GM23248 (cell line): Measurements from ENCODE around the gene KCNH2. TPM values are rescaled to one million over a fixed set of nuclear protein-coding genes. Genes with fewer than 3 reads are reported as not detected.

Experiments used
- DNase-seq: peaks from one replicate; pipeline ENCODE4 v3.0.0-alpha.2; 2015
- H2AFZ ChIP-seq: fragments of 200-600 bp; sonication (generic); 2 replicates; pipeline ENCODE4 v1.6.1; 2016; ENCODE audit warnings: antibody characterized with exemption
- H3F3A ChIP-seq: fragments of 200-600 bp; sonication (generic); 2 replicates; pipeline ENCODE4 v1.6.1; 2016; ENCODE audit warnings: mild to moderate bottlenecking, antibody characterized with exemption, mixed run types; ENCODE audit not compliant: insufficient read depth
- H3K27ac ChIP-seq: fragments of 200-600 bp; sonication (generic); 2 replicates; pipeline ENCODE4 v1.5.1; 2016; ENCODE audit warnings: mild to moderate bottlenecking
- H3K27me3 ChIP-seq: fragments of 200-600 bp; sonication (generic); replicated peaks from 2 replicates; pipeline ENCODE4 v1.6.1; 2016; ENCODE audit warnings: mild to moderate bottlenecking; ENCODE audit not compliant: insufficient read depth
- H3K36me3 ChIP-seq: fragments of 200-600 bp; sonication (generic); 2 replicates; pipeline ENCODE4 v1.6.1; 2016; ENCODE audit warnings: low read depth, mild to moderate bottlenecking
- H3K4me1 ChIP-seq: fragments of 200-600 bp; sonication (generic); 2 replicates; pipeline ENCODE4 v1.6.1; 2016; ENCODE audit warnings: mild to moderate bottlenecking; ENCODE audit not compliant: insufficient read depth
- H3K4me2 ChIP-seq: fragments of 200-600 bp; sonication (generic); one replicate; pipeline ENCODE4 v1.6.1; 2016; ENCODE audit warnings: mild to moderate bottlenecking; ENCODE audit not compliant: unreplicated experiment
- H3K4me3 ChIP-seq: fragments of 200-600 bp; sonication (generic); 2 replicates; pipeline ENCODE4 v1.5.1; 2016; ENCODE audit warnings: mild to moderate bottlenecking
- H3K79me2 ChIP-seq: fragments of 200-600 bp; sonication (generic); 2 replicates; pipeline ENCODE4 v1.6.1; 2016; ENCODE audit warnings: mild to moderate bottlenecking; ENCODE audit not compliant: insufficient read depth
- H3K9ac ChIP-seq: fragments of 200-600 bp; sonication (generic); 2 replicates; pipeline ENCODE4 v1.6.1; 2016; ENCODE audit warnings: mild to moderate bottlenecking
- H3K9me2 ChIP-seq: fragments of 200-600 bp; sonication (generic); 2 replicates; pipeline ENCODE4 v1.6.1; 2016; ENCODE audit warnings: mixed run types, mild to moderate bottlenecking, moderate library complexity; ENCODE audit not compliant: insufficient read depth
- H3K9me3 ChIP-seq: fragments of 200-600 bp; sonication (generic); one replicate; pipeline ENCODE4 v1.6.1; 2017; ENCODE audit warnings: low read depth
- H4K20me1 ChIP-seq: fragments of 200-600 bp; sonication (generic); 2 replicates; pipeline ENCODE4 v1.6.0; 2016; ENCODE audit not compliant: insufficient read depth
- EZH2 ChIP-seq: fragments of 200-600 bp; sonication (generic); IDR thresholded peaks from 2 replicates; pipeline ENCODE4 v1.6.1; 2018; ENCODE audit warnings: antibody characterized with exemption, mild to moderate bottlenecking; ENCODE audit not compliant: insufficient read depth, poor library complexity, severe bottlenecking
- EZH2phosphoT487 ChIP-seq: fragments of 200-600 bp; sonication (generic); IDR thresholded peaks from 2 replicates; pipeline ENCODE4 v1.6.1; 2018; ENCODE audit warnings: antibody characterized with exemption, moderate library complexity, mild to moderate bottlenecking, low read depth; ENCODE audit not compliant: insufficient read depth
- WGBS, 2 experiments: methylation state at CpG; one replicate each; pipeline ENCODE4 v1.1.6; 2015 to 2017; ENCODE audit warnings: low lambda C conversion rate in 2 of 2, low coverage in 1 of 2; ENCODE audit errors: missing lambda C conversion rate in 2 of 2; 5-methylcytosine and 5-hydroxymethylcytosine counted together
- in situ Hi-C: fragments of 300-500 bp; cut with MboI; formaldehyde crosslinking; loops from 2 replicates; pipeline ENCODE4 v1.15.0; 2020
- polyA plus RNA-seq: library from polyadenylated mRNA; unstranded; fragments of >200 nt; fragmentation: Nextera tagmentation; extraction: Ambion mirVana; gene quantifications from 2 replicates; pipeline ENCODE4 v1.2.1, GENCODE V29; 2016
- total RNA-seq: library from RNA; depleted of rRNA; stranded (reverse); fragments of >200 nt; shearing (Covaris generic); gene quantifications from 2 replicates; pipeline ENCODE4 v1.2.3, GENCODE V29; 2014

The KCNH2 gene
- total and polyA plus RNA-seq, 2 experiments from 2014 or later = not detected

GRCh38 chr7:151025924-151026671, 48.0 kb upstream of the KCNH2 start:
- no peaks in the 10 kb centered on the region for H3K9me2 ChIP-seq
- DNase-seq = peak; percentile 56
- peaks cover 18% of the 10 kb centered on the region for H3K79me2 ChIP-seq
- H3K4me1 ChIP-seq = peaks cover 10% of the 10 kb centered on the region; the same call in 1 of the 2 replicates
- in situ Hi-C loops = no loop called here
- TF ChIP-seq EZH2phosphoT487 (no peak), EZH2 (no peak)
- no peaks in the 10 kb centered on the region for H3K27me3 ChIP-seq
- WGBS, 2 experiments = 61% methylated on average over 4 of the region's 4 CpGs
- H3K27ac ChIP-seq = no peak overlapping the region
- H2AFZ ChIP-seq = no peak overlapping the region
- H3K4me3 ChIP-seq = no peak overlapping the region
- H3F3A ChIP-seq = no peaks in the 10 kb centered on the region
- no peak overlapping the region for H3K9ac ChIP-seq
- no peaks in the 10 kb centered on the region for H3K9me3 ChIP-seq
- no peaks in the 10 kb centered on the region for H3K36me3 ChIP-seq
- H4K20me1 ChIP-seq = no peaks in the 10 kb centered on the region
- no peak overlapping the region for H3K4me2 ChIP-seq

DNA sequence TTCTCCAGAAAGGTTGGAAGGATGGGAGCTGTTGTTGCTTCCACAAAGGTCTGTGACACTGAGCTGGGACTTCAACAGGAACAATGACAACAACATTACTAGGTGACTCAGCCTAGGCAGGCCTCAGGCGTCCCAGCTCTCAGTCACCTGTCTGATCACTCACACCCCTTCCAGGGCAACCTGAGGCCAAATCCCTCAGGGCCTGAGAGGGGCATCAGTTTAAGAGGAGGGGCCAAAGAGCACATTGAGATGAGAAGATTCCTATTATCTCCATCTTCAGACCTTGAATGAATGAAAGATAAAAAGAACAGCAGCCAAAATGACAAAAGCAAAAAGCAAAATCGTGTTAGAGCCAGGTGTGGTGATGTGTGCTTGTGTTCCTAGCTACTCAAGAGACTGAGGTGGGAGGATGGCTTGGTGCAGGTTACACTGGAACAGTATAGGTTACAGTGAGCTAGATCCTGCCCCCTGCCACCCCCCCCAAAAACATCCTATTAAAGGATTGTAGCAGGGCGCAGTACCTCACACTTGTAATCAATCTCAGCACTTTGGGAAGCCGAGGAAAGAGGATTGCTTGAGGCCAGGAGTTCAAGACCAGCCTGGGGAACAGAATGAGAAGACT, 46.4 kb upstream of the KCNH2 start, which contains the start of gene ATG9B:
ATG9B (minus strand) TSS at position 60 of the 622 bp plus-strand sequence. CDS start 71 bp downstream, outside the sequence.
- Histone ChIP-seq H3K9me3 (no peaks in the 10 kb centered on the region), H3K9me2 (no peaks in the 10 kb centered on the region), H4K20me1 (no peaks in the 10 kb centered on the region), H3K4me2 (no peak within 1 kb of the TSS), H3K27ac (no peak within 1 kb of the TSS), H3K4me3 (no peak within 1 kb of the TSS), H3K9ac (no peak within 1 kb of the TSS), H3F3A (no peaks in the 10 kb centered on the region), H3K27me3 (peaks cover 14% of the 10 kb centered on the region), H2AFZ (no peak within 1 kb of the TSS), H3K79me2 (peaks cover 8% of the 10 kb centered on the region), H3K4me1 (peaks cover 9% of the 10 kb centered on the region; the same call in 1 of the 2 replicates), H3K36me3 (no peaks in the 10 kb centered on the region)
- TF ChIP-seq EZH2 (no peak), EZH2phosphoT487 (no peak)
- DNase-seq = no peak
- WGBS, 2 experiments = 30 to 40% methylated on average over 4 of the region's 4 CpGs
- in situ Hi-C loops = no loop called here

GRCh38 chr7:151023232-151023631, 45.1 kb upstream of the KCNH2 start:
- 64 to 69% methylated on average over 10 of the region's 10 CpGs for WGBS, 2 experiments
- no peak for TF ChIP-seq EZH2
- TF ChIP-seq EZH2phosphoT487 = no peak
- Histone ChIP-seq H2AFZ (no peak overlapping the region), H3K9me2 (no peaks in the 10 kb centered on the region), H3F3A (no peaks in the 10 kb centered on the region), H3K27me3 (peaks cover 19% of the 10 kb centered on the region), H3K4me3 (no peak overlapping the region), H3K27ac (no peak overlapping the region), H3K9me3 (no peaks in the 10 kb centered on the region), H3K79me2 (no peaks in the 10 kb centered on the region), H3K9ac (no peak overlapping the region), H3K4me2 (no peak overlapping the region), H4K20me1 (no peaks in the 10 kb centered on the region), H3K36me3 (no peaks in the 10 kb centered on the region), H3K4me1 (0 out of 2 replicates have a peak, but pooled peaks cover 3% of the 10 kb centered on the region)
- no peak for DNase-seq
- in situ Hi-C loops = no loop called here

GRCh38 chr7:151020231-151020630, 42.1 kb upstream of the KCNH2 start:
- no peaks in the 10 kb centered on the region for H4K20me1 ChIP-seq
- H3K9me2 ChIP-seq = no peaks in the 10 kb centered on the region
- H3K9me3 ChIP-seq = no peaks in the 10 kb centered on the region
- no peaks in the 10 kb centered on the region for H3K36me3 ChIP-seq
- in situ Hi-C loops = no loop called here
- H3K79me2 ChIP-seq = no peaks in the 10 kb centered on the region
- H3K4me3 ChIP-seq = no peak overlapping the region
- H3K9ac ChIP-seq = no peak overlapping the region
- no peak for DNase-seq
- peaks cover 19% of the 10 kb centered on the region for H3K27me3 ChIP-seq
- H3K4me2 ChIP-seq = no peak overlapping the region
- no peaks in the 10 kb centered on the region for H3K4me1 ChIP-seq
- no peak overlapping the region for H2AFZ ChIP-seq
- no peaks in the 10 kb centered on the region for H3F3A ChIP-seq
- TF ChIP-seq EZH2phosphoT487 (no peak), EZH2 (no peak)
- no peak overlapping the region for H3K27ac ChIP-seq
- WGBS, 2 experiments = 32 to 42% methylated on average over 4 to 7 of the region's 7 CpGs
